HG02623 (cell line): Measurements from ENCODE around the gene ST8SIA1.

Source experiments
- ATAC-seq: cut with Tn5 transposase; IDR thresholded peaks from one replicate; pipeline ENCODE4 v1.9.1; 2021; ENCODE audit warnings: moderate library complexity; ENCODE audit not compliant: unreplicated experiment

The ST8SIA1 gene

DNA sequence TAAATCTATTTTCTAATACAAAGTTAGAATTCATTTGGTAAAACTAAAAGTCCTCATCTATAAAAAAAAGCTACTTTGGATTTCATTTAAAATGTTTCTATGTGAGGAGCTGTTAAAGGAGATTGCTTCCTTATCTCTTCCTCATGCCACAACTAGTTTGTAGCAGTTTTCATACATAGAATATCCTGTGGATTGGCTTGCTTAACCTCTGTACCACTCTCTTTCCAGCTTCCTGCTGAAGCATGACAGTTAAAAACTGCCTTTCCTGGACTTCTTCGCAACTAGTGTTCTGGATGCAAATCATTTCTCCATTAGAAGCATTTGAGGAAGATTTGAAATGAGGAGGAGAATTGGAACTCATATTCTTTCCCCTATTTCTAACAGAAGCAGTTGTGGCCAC, 49.6 kb downstream of the ST8SIA1 start:
- no peak for ATAC-seq

DNA sequence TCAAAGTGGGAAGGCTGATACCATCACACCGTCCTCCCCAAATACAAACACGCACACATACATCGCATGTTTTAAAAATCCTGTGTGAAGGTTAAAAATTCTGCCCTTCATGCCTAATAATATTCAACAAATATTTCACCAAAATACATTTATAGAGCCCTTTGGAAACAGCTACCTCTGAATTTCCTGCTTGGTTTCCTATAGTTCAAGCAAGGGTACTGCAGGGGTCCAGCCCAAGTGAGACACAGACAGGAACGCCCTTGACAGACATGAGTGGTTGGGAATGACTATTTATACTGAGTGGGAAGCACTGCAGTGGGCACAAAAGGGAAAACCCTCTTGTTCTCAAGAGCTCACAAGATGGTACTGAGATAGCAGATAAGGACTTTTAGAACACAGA, 51.0 kb downstream of the ST8SIA1 start:
- ATAC-seq, result no peak

DNA sequence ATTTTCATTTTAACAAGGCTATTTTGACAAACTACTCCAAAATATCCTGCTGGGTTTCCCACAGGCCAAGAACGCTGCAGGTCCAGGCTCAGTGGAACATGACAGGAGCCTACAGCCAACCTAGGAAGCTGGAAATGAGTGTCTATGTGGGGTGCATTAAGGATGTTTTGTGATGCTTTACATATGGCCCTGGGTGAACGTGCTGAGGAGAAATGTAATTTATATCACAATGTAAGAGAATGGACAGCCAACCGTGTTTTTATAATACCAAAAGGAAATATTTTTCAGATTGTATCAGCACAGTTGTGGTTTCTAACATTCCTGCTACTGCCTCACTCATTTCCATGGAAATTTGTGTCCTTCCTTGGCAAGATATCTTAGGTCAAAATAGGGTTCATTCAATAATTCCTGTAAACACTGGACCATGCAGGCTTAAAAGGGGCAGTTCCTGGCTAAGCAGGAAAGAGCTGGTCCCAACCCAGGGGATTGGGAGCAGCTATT, 51.5 kb downstream of the ST8SIA1 start:
- no peak for ATAC-seq

DNA sequence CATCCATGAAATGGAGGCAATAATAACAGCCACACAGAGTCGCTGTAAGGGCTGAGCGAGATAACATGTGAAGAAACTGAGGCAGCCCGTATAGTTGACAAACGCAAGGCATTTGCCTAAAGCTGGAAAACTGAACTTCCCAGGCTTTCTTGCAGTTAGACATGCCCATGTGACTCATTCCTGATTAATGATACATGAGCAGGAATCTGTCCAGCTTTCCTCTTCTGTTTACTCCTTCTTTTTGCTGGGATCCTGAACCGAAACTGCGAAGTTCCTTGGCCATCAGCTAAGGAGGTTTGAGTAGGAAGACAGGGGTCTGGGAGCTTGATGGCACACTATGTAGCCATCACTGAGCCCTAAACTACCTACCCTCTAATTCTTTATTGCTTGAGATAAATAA, 52.2 kb downstream of the ST8SIA1 start:
- no peak for ATAC-seq

DNA sequence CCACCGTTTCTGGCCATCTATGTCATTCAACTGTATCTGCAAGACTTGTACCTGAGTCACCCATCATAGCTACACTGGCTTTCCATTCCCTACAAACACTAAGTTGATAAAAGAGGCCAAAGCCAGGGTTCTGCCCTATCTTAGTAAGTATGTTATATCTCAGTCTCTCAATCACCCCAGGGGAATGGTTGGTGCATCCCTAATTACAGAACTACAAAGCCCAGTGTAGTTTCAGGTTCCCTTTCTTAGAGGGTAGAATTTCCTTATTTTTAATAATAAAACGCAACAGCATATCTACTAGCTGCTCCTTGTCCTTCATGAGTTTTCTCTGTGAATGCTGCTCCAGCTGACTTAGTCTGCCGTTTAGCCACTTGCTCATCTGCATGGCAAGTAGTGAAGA, 57.6 kb downstream of the ST8SIA1 start:
- no peak for ATAC-seq

DNA sequence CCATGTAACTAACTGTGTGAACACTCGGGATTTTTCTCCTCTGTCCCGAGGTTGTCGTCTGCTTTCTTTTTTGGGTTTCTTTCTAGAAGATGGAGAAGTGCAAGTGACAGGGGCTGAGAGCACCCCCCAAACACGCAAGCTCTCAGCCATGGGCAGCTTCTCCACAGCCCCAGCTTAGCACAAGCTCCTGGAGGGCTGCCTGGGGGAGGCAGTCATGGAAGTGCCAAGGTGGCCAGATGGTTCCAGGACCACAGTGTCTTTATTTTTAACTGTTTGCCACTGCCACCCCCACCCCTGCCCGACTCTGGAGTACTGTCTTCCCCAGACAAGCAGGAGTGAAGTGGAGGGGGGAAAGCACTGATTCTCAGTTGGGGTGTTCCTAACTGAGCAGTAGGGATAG, 58.2 kb downstream of the ST8SIA1 start:
- no peak for ATAC-seq

DNA sequence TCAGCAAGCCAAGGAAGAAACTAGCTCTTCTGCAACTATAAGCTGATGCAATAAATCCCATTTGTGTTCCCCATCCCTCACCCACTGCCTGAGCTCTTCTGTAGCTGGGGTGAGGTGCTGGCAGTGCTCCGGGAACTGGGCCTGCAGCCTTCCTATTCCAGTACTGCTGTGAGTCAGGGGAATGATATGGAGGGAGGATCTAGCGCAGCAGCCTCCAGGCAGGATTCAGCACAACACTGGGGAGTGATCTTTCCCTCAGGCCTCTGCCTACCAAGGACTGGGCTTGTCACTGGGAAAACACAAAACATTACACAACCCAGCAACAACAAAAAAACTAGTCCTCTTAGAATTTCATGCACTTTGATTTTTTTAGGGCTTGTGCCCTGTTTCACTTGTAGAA, 58.7 kb downstream of the ST8SIA1 start:
- no peak for ATAC-seq

DNA sequence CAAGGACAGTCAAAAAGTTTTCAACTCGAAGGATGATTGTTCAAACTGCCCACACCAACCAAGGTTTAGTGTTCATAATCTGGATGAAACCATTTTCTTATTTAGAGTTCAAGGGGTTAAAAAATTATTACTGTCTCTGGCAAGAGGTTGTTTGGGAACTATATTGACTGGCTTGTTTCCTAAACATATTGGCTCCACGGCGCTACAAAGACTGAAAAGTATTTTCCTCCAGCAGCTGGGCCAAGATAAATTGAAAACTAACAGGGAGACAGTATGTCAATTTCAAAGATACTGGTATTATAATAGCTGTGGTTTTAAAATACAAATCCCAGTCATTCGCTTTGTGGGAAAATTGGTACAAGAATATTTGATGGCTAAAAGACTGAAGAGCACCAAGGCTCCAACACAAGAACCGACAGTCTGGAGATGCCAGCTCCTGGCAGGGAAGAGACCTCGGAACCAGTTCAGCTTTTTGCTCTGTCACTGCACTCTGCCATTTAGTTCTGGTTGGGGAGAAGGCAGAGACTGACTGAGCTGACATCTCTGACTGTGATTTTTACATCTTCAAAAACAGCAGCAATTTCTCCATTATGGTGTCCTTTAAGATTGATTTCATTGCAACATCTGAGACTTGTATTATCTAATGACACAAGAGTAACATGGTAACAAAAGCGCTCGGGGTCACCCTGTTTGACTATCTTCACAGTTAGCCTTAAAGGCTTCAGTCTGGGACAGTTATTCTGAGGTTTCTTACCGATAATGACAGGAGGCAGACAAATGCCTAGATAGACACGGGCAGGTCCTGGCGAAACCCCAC, 62.0 kb downstream of the ST8SIA1 start:
- no peak for ATAC-seq

DNA sequence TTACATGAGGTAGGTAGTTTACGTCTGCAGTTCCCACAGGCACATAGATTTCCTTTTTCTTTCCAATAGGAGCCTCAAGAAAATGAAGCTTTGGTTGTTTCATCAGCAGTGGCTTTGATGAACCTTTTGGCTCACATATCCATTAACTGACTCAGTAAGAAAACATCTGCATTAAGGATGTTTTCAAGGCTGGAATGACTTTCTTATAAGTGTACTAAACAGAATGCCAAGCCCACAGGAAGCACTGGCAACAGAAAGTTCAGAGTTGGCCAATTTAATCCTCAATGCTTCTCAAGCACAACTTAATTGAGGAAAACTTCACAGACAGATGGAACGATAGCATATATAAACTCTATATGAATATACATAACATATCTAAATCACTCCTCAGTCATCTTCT, 63.5 kb downstream of the ST8SIA1 start:
- no peak for ATAC-seq

DNA sequence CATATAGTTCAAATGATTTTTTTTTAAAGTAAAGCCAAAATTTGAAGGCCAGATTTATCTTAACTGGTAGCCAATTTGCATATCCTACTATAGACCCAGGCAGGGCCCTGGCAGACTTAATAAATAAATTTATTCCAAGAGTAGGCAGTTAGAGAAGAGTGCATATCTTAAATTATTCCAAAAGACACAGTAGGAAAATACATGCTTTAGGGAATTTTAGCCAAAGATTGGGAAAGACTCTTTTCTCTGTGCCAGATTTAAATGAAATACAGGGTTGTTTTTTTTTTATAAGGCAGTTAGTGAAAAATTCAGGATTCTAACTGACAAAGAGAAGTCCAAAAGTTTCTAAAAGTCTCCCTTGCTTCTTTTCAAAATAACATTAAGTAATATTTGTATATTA, 65.5 kb downstream of the ST8SIA1 start:
- ATAC-seq, result no peak

DNA sequence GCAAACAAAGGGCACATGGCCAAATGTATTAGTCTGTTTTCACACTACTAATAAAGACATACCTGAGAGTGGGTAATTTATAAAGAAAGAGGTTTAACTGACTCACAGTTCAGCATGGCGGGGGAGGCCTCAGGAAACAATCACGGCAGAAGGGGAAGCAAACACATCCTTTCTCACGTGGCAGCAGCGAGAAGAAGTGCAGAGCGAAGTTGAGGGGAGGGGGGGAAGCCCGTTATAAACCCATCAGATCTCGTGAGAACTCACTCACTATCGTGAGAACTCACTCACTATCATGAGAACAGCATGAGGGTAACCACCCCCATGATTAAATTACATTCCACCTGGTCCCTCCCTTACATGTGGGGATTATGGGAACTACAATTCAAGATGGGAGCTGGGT, 66.1 kb downstream of the ST8SIA1 start:
- no peak for ATAC-seq

DNA sequence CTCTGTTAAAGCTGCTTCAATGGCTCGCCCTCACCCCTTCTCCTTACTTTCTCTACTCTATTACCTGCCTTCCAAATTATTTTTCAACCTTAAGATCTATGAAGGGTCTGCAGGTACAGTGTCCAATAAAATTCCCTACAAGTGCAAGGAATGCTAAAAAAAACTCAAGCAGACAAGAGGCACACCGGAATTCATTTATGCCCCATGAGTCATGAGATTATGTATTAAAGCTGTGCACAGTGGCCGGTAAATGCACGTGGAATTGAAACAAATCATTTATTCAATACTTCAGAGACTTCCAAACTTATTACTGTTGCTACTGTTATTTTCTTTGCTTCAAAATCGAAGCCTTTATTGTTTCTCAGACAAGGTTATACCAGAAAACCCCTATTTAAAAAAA, 68.4 kb downstream of the ST8SIA1 start:
- ATAC-seq, result no peak

DNA sequence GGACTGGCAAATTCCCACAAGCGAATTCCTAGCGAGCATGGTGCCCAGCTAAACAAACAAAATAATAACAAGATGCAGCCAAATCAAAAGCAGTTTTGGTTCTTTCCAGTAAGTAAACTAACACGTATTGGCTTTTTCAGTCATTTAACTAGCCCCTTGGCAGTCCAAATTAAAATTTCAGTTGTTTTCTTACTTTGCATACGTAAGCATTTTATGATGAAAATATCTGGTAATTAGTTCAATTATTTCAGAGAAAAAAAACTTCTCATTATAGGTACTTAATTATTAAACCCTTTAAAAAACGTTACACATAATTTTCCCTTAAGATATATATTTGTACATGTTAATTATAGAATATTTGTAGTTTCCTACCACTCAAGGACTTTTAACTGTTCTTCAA, 70.1 kb downstream of the ST8SIA1 start:
- no peak for ATAC-seq

DNA sequence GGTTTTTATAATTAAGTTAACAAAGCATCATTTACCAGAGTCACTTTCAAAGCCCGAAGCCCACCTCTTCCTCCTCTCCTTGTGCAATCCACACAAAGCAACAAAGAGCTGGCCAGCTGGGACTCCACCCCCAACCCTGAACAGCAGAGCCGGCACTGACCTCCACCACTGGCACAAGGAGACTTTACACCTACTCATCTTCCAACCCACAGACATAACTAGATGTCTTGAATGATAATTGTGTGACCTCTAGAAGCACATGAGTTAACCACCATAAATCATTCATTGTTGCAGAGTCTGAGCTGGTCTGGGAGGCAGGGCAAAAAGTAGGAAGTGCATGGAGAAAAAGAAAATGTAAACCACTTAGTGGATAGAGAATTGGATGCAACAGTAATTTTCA, 72.2 kb downstream of the ST8SIA1 start:
- ATAC-seq, result no peak

DNA sequence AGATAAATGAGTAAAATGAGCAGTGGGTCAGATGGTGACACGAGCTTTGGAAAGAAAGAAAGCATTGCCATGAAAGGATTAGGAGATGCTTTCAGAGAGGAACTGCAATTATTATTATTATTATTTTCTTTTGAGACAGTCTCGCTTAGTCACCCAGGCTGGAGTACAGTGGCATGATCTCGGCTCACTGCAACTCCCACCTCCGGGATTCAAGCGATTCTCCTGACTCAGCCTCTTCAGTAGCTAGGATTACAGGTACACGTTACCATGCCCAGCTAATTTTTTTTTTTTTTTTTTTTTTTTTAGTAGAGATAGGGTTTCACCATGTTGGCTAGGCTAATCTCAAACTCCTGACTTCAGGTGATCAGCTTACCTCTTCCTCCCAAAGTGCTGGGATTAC, 77.4 kb downstream of the ST8SIA1 start:
- no peak for ATAC-seq

DNA sequence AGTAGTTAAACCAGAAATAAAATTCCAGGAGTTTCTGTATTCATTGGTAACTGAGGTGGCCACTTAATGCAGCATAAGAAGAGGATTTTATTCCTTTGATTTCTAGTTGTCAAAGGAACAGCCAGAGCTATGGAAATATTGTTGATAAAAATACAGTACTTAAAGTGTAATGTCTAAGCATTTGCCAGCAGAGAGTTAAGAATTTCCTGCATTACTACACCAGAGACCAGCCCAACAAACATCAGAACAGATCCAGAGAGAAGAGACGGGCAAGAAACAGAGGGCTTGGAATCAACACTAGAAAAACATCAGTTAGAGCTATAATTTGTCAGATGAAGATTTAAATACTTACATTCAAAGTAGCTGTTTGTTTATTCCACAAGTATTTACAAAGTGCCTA, 77.9 kb downstream of the ST8SIA1 start:
- ATAC-seq, result no peak

DNA sequence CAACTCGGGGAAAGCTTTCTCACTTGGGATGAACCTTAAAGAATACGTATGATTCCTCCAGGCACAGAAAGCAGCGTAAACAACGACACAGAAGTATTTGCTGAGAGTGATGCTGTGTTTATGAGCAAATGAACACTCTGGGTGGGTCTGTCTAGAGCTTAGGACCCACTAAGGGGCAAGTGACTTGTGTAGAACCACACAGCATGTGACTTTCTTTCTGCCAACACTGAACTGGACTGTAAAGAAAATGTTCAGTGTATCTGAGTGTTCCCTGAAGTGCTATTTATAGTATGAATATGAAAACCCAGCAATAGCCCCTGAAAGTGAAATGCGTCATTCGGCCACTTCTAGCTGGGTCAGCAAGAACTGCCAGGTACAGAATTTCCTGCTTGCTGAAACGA, 78.5 kb downstream of the ST8SIA1 start:
- ATAC-seq, result no peak

DNA sequence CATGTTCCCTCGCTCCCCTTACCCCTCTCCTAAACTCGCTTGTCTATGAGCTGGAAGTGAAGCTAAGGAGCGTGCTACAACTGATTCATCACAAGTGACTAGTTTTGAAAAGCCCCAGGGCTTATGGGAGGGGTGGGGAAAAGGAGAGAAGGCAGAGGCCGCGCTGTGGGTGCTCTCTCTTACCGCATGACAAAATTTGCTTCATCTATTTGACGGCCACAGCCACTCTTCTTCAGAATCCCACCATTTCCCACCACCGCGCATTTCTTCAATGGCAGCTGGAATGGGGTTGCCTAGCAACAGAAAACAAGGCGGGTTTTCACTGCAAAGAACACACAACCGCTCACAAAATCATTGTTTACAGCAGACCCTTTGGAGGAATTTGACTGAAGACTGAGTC, 79.4 kb downstream of the ST8SIA1 start:
- no peak for ATAC-seq

DNA sequence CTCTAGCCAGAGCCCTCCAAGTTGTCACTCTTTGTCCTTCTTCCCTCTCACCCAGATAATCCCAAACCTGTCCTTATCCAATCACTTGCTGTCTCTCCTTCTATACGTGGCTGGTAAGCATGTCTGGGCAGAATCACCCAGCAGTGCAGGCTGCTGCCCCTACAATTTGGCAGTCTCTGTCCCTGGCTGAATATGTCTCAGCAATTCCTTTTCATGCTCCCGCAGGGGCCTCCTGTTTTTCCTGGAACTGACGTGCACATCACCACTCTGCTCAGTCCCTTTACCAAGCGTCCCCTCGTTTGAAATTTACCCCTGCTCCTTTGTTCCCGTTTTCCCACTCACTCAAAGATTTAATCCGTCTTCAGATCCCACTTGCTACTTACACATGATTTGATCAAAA, 80.0 kb downstream of the ST8SIA1 start:
- no peak for ATAC-seq

DNA sequence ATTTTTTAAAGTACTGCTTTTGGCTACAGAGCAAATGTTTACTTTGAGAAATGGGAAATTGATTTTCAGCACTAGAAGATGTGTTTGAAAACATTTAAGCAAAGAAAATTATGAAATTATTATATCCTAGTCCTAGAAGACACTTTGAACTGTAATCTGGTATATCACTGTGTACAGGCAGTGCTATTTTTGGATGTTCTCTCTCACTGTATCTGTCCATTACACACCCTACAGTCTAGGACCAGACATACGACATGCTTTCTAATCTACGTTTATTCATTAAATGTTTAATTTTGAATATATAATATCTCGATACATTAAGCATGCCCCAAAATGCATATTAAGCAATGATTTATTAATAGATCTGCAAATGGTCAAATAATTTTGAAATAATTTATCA, 82.5 kb downstream of the ST8SIA1 start:
- no peak for ATAC-seq

DNA sequence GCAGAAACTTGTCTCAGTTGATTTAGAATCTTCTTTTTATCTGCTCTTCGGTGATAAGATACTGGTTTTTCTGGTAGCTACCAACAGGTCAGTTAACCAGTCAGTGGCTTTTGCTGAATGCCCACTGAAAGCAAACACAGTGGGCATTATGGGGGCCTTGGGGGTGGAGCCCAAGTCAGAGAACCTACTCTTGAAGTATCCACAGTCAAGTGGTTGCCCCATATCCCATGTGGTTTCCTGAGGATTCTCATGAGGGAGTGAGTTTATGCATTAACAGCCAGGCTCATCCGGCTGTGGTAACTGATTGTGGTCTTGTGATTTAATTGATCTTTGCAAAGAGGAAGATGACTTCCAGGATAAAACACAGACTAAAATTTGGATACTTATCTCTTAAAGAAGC, 83.7 kb downstream of the ST8SIA1 start:
- no peak for ATAC-seq

DNA sequence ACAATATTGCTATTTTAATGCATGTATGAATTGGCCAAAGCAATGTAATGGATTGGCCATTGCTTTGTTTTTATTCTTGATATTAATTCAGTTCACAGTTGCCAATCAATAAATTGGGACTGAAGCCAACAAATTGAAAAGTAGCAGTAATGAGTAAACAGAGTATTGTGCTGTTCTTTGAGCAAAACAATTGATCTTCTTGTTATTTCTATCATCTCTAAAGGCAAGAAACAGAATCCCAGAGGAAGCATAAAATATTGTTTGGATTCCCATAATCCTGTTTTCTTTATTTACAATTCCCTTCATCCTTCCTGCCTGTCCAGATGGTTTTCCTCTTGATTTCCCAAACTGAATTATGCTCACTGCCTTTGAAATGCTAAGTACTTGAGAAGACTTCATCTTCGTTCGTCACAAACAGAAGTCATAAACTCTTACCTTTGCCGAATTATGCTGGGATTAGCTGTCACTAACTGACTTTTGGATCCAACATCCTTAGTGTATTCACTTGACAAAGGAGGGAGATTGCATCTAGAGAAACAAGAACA, 85.9 kb downstream of the ST8SIA1 start:
- no peak for ATAC-seq

DNA sequence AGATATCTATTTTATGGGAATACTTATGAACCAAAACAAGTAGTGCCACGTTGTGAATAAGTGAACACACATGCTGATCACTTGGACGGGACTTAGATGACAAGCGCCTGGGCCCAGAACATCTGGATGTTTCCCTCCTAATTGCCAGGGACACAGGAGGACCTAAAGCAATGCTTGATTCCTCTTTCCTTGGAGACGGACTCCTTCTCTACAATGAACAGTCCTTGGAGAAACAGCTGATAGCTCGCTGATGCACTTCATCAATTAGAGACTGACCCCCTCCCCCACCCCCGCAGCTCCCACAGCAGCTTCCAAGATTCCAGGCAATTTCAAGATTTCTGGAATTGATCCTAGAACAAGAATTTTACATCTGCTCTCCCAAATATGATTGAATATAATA, 86.4 kb downstream of the ST8SIA1 start:
- no peak for ATAC-seq
